Caco-2 (cell line): ENCODE data around the gene CUL9. TPM values are rescaled to one million over a fixed set of nuclear protein-coding genes. Genes with fewer than 3 reads are reported as not detected.

Experiments
- BruUV-seq: library from RNA; stranded (reverse); fragments of 400-500 nt; replicated peaks from 2 replicates; lab custom pipeline; 2021; lab: Mats Ljungman, UMichigan
- CTCF ChIA-PET: fragments of 300-600 bp; sonication (Branson Sonifier 250); formaldehyde crosslinking; loops from one replicate; lab custom pipeline; 2022; ENCODE audit warnings: antibody characterized with exemption; lab: Charles Lee
- POLR2A ChIA-PET: fragments of 300-600 bp; sonication (Branson Sonifier 250); formaldehyde crosslinking; loops from one replicate; lab custom pipeline; 2022; ENCODE audit warnings: antibody characterized with exemption; lab: Charles Lee
- DNase-seq, 2 experiments: peaks; one replicate each; pipeline versions ENCODE4 v3.0.0 to v3.0.0-alpha.2; 2020 to 2022
- H3K27me3 ChIP-seq: replicated peaks from 2 replicates; pipeline ENCODE4 v1.6.0; 2011; ENCODE audit warnings: low read length; ENCODE audit not compliant: control insufficient read depth, insufficient read depth
- H3K36me3 ChIP-seq: 2 replicates; pipeline ENCODE4 v1.5.1; 2011; ENCODE audit warnings: low read length; ENCODE audit not compliant: control insufficient read depth, insufficient read depth
- H3K4me1 ChIP-seq: fragments of 250-450 bp; sonication (Bioruptor Pico); 2 replicates; pipeline ENCODE4 v1.5.1; 2020; ENCODE audit warnings: mild to moderate bottlenecking
- H3K4me3 ChIP-seq: 2 replicates; pipeline ENCODE4 v1.5.1; 2011; ENCODE audit warnings: low read depth, mild to moderate bottlenecking, control low read depth, low read length
- H3K9me3 ChIP-seq: fragments of 250-450 bp; sonication (Bioruptor Pico); 2 replicates; pipeline ENCODE4 v1.5.1; 2020; ENCODE audit warnings: mild to moderate bottlenecking, moderate library complexity
- H3K27ac Mint-ChIP-seq: one replicate; pipeline ENCODE4 v1.8.0; 2022; ENCODE audit warnings: mixed read lengths; ENCODE audit not compliant: unreplicated experiment
- H3K27me3 Mint-ChIP-seq: one replicate; pipeline ENCODE4 v1.8.0; 2022; ENCODE audit warnings: mixed read lengths; ENCODE audit not compliant: insufficient read depth, unreplicated experiment
- H3K36me3 Mint-ChIP-seq: one replicate; pipeline ENCODE4 v1.8.0; 2022; ENCODE audit warnings: mild to moderate bottlenecking, mixed read lengths; ENCODE audit not compliant: insufficient read depth, unreplicated experiment
- H3K4me1 Mint-ChIP-seq: one replicate; pipeline ENCODE4 v1.8.0; 2022; ENCODE audit warnings: low read depth, mixed read lengths; ENCODE audit not compliant: unreplicated experiment
- H3K4me3 Mint-ChIP-seq: one replicate; pipeline ENCODE4 v1.8.0; 2022; ENCODE audit warnings: mild to moderate bottlenecking, moderate library complexity, mixed read lengths; ENCODE audit not compliant: unreplicated experiment
- H3K9me3 Mint-ChIP-seq: one replicate; pipeline ENCODE4 v1.8.0; 2022; ENCODE audit warnings: mixed read lengths; ENCODE audit not compliant: unreplicated experiment
- CTCF ChIP-seq, 2 experiments: fragments of 200-600 bp in 1 of 2; IDR thresholded peaks; 1 replicate in 1 of 2; 2 replicates in 1 of 2; pipeline versions ENCODE4 v1.5.1 to v1.8.0; 2011 to 2022; ENCODE audit warnings: antibody characterized with exemption in 1 of 2, control low read depth in 1 of 2, inconsistent platforms in 1 of 2, low read depth in 1 of 2, low read length in 1 of 2, mild to moderate bottlenecking in 1 of 2, moderate library complexity in 1 of 2; ENCODE audit not compliant: insufficient read depth in 1 of 2, severe bottlenecking in 1 of 2, unreplicated experiment in 1 of 2
- intact Hi-C: fragments of 100-400 bp; cut with micrococcal nuclease; formaldehyde crosslinking; loops from one replicate; pipeline ENCODE4 v1.10.0; 2022; ENCODE audit not compliant: unreplicated experiment
- total RNA-seq: library from RNA; stranded (reverse); gene quantifications from 2 replicates; pipeline ENCODE4 v1.2.3, GENCODE V29; 2022

The CUL9 gene
- total RNA-seq, 1 experiment from 2014 or later: 16.7 TPM

- no peaks in the 10 kb centered on the region; the same call in 1 of the 2 replicates for H3K27me3 ChIP-seq
- Mint-ChIP-seq H3K27ac (no peak overlapping the region), H3K27me3 (peaks cover 5% of the 10 kb centered on the region), H3K9me3 (no peaks in the 10 kb centered on the region), H3K36me3 (no peaks in the 10 kb centered on the region), H3K4me3 (no peak overlapping the region), H3K4me1 (peaks cover 7% of the 10 kb centered on the region)
- DNase-seq: no peak
- POLR2A ChIA-PET: no interaction called here
- no peaks in the 10 kb centered on the region for H3K9me3 ChIP-seq
- intact Hi-C loops: no loop called here
- no peak overlapping the region for H3K4me3 ChIP-seq
- H3K36me3 ChIP-seq: no peaks in the 10 kb centered on the region
- CTCF ChIA-PET: no interaction called here
- H3K4me1 ChIP-seq: peaks cover 9% of the 10 kb centered on the region; the same call in 1 of the 2 replicates
- TF ChIP-seq CTCF (IDR thresholded peaks at IDR 0.05; ENCODE audit: insufficient read depth in 1 of 2, low read depth in 1 of 2, low read length in 1 of 2, severe bottlenecking in 1 of 2, unreplicated experiment in 1 of 2): no peak
- BruUV-seq: no TSS peak
Observed at GRCh38 chr6:43248791-43249190, 66.8 kb downstream of the CUL9 start.

- BruUV-seq: no TSS peak
- Mint-ChIP-seq H3K4me3 (no peak overlapping the region), H3K36me3 (no peaks in the 10 kb centered on the region), H3K27me3 (peaks cover 5% of the 10 kb centered on the region), H3K4me1 (peaks cover 7% of the 10 kb centered on the region), H3K27ac (no peak overlapping the region), H3K9me3 (no peaks in the 10 kb centered on the region)
- DNase-seq: no peak
- CTCF ChIA-PET: interaction anchor here (0.8 kb wide), 1 partner anchor 13 kb away, joined by 3 read pairs; no protein-coding TSS in a partner anchor
- H3K36me3 ChIP-seq: no peaks in the 10 kb centered on the region
- H3K4me3 ChIP-seq: no peak overlapping the region
- H3K4me1 ChIP-seq: peaks cover 9% of the 10 kb centered on the region; the same call in 1 of the 2 replicates
- H3K27me3 ChIP-seq: no peaks in the 10 kb centered on the region
- intact Hi-C loops: no loop called here
- H3K9me3 ChIP-seq: no peaks in the 10 kb centered on the region
- TF ChIP-seq CTCF (IDR thresholded peaks at IDR 0.05; ENCODE audit: insufficient read depth in 1 of 2, low read depth in 1 of 2, low read length in 1 of 2, severe bottlenecking in 1 of 2, unreplicated experiment in 1 of 2): no peak
- POLR2A ChIA-PET: no interaction called here
Observed at GRCh38 chr6:43250992-43251373, 69.0 kb downstream of the CUL9 start.

- ChIA-PET POLR2A (no interaction called here), CTCF (interaction anchor here (1.1 kb wide), 1 partner anchor 9 kb away, joined by 3 read pairs; no protein-coding TSS in a partner anchor)
- H3K27me3 ChIP-seq: no peaks in the 10 kb centered on the region
- peaks cover 7% of the 10 kb centered on the region for H3K4me1 Mint-ChIP-seq
- DNase-seq: no peak
- intact Hi-C loops: no loop called here
- no peaks in the 10 kb centered on the region for H3K36me3 Mint-ChIP-seq
- no peaks in the 10 kb centered on the region for H3K9me3 Mint-ChIP-seq
- no peaks in the 10 kb centered on the region for H3K9me3 ChIP-seq
- TF ChIP-seq CTCF (IDR thresholded peaks at IDR 0.05; ENCODE audit: insufficient read depth in 1 of 2, low read depth in 1 of 2, low read length in 1 of 2, severe bottlenecking in 1 of 2, unreplicated experiment in 1 of 2): no peak
- BruUV-seq: no TSS peak
- H3K27ac Mint-ChIP-seq: no peak overlapping the region
- peaks cover 5% of the 10 kb centered on the region for H3K27me3 Mint-ChIP-seq
- H3K4me1 ChIP-seq: no peaks in the 10 kb centered on the region
- no peak overlapping the region for H3K4me3 ChIP-seq
- no peak overlapping the region for H3K4me3 Mint-ChIP-seq
- no peaks in the 10 kb centered on the region for H3K36me3 ChIP-seq
Observed at GRCh38 chr6:43253401-43253800, 71.4 kb downstream of the CUL9 start.
